Kidney capillary endothelial cell (primary cell): ENCODE results near the gene ACP5.

ENCODE experiments used
- DNase-seq: peaks from one replicate; pipeline ENCODE4 v3.0.0-alpha.2; 2018; ENCODE audit warnings: low spot score

The ACP5 gene

DNA sequence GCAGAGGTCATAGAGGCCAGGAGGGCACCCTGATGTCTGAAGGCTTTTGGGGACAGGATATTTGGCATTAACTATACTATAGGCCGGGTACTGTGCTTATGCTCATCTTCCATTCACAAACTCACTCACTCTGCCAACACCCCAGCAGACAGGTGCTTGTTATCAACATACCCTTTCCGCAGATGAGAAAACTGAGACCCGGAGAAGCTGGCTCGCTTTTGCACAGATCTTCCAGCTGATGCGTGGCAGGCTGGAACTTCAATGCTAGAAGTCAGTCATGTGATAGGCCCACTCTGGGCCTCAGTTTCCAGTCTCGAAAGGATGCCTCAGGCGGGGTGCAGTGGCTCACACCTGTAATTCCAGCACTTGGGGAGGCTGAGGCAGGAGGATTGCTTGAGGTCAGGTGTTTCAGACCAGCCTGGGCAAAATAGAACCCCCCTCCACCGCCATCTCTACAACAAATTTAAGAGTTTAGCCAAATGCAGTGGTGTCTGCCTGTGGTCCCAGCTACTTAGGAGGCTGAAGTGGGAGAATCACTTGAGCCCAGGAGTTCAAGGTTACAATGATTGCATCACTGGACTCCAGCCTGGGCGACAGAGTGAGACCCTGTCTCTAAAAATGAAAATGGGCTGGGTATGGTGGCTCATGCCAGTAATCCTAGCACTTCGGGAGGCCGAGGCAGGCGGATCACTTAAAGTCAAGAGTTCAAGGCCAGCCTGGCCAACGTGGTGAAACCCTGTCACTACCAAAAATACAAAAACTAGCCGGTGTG, 29.3 kb downstream of the ACP5 start:
- no peak for DNase-seq

DNA sequence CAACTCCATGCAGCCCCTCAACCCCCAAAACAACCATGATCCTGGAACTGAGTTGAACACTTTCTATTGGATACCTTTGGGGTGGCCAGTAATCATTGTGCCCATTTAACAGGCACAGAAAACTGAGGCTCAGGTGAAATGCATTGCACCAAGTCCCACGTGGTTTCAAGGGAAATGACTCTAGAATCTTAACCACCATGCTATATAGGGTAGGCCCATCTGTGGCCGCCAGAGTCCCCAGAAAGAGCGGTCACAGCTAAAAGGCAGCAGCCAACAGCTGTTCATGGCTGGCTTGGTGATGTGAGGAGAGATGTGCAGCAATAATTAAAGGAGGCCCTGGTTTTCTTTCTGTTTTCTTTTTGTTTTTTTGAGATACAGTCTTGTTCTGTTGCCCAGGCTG, 36.2 kb downstream of the ACP5 start:
- DNase-seq = no peak

DNA sequence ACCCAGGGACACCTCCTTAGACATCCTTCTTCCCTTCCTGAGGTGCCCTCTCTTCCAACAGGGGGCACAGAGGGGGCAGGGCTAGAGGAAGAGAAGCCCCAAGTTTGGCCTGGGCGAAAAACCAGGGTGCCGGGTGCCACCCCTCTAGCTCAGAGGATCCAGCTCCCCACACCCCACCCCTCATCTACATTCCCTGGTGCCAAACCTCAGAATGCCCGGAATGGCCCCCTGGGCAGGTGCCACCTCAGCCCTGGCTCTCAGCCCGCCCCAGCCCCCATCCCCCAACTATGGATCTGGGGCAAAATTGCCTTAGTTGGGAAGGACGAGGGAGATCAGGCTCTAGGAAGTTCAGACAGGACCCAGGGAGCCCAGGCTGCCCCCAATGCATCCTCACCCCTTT, 36.8 kb downstream of the ACP5 start:
- DNase-seq = no peak

DNA sequence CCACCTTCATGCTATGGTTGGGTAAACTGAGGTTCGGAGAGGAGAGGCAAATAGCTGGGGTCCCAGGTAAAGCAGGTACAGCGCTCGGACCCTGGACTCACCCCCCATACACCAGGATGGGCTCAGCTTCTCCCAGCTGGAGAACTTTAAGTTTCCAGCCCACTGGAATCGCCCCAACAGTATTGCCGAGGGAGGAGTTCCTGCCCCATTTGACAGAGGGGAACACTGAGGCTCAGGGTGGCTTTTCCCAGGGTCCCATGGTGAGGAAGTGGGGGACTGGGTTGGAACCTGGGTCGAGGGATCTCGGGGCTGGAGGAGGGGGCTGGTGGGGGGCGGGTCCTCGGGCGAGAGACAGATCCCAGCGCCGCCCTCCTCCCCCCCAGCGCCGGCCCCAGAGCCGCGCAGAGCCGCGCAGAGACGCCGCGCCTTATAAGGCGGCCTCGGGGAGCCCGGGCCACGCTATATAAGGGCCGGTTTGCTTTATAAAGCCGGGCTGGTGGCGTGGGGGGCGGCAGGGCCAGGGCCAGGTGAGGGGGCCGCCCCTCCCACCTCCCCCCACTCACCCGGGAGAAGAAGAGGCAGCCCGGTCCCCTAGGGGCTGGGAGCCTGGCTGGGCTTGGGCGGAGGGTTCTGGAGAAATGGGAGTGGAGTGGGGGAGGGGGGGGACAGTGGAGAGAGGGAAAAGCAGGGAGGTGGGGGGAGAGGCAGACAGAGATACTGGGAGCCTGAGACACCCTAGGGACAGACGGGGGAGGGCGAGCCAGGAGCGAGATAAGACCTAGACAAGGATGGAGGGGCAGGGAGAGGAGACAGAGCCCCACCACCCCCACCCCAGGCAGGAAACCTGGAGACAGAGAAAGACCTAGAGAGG, 37.7 kb downstream of the ACP5 start:
- DNase-seq = no peak

DNA sequence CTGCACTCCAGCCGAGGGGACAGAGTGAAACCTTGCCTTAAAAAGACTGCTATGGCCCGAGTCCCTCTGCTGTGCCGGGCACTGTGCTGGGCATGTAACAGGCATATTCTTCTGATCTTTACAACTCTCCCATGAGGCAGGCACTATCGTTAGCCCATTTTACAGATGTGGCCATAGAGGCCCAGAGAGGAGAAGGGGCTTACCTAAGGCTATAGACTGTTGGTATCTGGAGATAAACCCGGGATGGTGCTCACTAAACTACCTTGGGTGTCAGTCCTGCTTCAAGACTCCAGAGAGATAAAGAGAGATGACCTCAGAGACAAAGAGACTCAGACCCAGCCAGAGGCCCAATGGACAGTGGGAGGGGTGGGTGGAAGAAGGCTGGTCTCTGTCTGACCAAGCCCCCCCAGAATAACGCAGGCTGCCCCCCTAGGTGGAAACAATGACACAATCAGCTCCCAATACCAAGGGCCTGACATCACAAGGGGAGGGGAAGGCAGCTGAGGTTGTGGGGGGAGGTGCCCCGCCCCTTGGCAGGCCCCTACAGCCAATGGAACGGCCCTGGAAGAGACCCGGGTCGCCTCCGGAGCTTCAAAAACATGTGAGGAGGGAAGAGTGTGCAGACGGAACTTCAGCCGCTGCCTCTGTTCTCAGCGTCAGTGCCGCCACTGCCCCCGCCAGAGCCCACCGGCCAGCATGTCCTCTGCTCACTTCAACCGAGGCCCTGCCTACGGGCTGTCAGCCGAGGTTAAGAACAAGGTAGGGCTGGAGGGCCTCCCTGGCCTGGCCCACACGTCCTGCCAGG, 39.0 kb downstream of the ACP5 start, which contains the start of gene CNN1:
TSS of gene CNN1 (plus strand) at position 620 of the 805 bp plus-strand sequence. CDS start at position 697, 77 bp downstream.
- DNase-seq = no peak

DNA sequence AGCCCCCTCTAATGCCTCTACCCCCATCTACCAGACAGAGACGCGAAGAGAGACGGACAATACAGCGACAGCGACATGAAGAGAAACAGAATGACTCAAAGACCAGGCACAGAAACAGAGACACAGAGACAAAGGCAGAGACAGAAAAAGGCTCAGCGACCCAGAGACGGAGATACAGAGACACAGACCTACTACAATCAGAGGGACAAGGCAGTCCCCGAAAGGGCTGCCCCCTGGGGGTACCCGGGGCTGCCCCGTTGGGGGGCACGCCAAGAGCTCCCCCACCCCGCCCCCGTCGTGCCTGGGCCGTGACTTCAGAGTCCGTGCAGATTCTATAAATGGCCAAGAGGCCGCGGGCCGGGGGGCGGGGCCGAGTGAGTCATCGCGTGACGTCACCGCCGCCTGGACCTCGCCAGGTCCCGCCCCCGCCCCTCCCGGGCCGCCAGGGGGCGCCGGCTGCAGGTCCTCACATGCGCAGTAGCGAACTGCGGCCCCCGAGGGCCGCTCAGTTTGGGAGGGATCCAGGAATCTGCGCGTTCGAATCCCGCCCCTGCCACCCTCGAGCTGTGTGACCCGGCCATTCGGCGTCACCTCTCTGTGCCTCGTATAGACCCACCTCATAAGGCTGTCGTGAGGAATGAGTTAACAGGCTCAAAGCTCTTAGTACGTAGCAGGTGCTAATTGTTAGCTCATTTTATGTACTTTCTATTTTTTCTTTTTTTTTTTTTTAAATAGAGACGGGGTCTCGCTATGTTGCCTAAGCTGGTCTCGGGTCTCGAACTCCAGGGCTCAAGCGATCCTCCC, 41.5 kb downstream of the ACP5 start:
- DNase-seq = peak; percentile 88

DNA sequence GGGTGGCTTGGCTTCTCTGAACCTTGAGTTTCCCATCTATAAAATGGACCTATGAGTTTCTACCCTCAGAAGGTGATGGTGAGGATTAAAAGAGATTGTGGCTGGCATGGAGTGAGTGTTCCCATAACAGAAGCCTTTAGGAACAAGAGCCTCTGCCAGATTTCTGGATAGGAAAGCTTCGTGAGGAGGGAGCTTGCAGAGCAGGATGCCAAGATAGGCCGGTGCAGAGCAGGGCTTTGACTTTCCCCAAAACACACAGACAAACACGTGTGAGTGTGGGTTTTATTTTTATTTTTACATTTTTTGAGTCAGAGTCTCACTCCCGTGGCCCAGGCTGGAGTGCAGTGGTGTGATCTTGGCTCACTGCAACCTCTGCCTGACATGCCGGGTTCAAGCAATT, 42.5 kb downstream of the ACP5 start:
- DNase-seq = no peak

DNA sequence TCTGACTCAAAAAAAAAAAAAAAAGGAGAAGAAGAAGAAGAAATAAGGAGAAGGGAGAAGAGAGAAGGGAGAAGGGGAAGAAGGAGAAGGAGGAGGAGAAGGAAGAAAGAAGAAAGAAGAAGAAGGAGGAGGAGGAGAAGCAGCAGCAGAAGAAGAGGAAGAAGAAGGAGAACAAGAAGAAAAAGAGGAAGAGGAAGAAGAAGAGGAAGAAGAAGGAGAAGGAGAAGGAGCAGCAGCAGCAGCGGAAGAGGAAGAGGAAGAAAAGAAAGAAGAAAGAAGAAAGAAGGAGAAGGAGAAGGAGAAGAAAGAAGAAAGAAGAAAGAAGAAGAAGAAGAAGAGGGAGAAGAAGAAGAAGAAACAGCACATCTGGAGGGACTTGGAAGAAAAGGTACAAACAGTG, 42.9 kb downstream of the ACP5 start:
- DNase-seq = no peak

DNA sequence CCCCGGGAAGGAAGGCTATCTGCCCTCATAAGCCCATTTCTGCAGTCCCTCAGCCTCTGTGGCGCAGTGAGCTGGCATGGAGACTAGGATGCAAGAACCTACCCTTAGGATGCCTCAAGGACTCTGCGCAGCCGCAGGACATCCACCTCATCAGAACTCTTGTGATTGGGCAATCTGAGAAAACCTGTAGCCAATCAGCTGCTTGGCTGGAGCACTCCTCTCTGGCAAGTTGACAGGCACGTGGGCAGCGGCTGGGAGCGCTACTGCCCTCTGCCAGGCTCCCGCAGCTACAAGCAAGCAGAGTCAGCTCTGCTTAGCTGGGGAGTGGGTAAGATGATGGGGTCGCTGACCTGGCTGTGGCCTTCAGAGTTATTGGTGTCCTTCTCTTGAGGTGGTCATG, 47.0 kb downstream of the ACP5 start:
- peak; percentile 46 for DNase-seq

DNA sequence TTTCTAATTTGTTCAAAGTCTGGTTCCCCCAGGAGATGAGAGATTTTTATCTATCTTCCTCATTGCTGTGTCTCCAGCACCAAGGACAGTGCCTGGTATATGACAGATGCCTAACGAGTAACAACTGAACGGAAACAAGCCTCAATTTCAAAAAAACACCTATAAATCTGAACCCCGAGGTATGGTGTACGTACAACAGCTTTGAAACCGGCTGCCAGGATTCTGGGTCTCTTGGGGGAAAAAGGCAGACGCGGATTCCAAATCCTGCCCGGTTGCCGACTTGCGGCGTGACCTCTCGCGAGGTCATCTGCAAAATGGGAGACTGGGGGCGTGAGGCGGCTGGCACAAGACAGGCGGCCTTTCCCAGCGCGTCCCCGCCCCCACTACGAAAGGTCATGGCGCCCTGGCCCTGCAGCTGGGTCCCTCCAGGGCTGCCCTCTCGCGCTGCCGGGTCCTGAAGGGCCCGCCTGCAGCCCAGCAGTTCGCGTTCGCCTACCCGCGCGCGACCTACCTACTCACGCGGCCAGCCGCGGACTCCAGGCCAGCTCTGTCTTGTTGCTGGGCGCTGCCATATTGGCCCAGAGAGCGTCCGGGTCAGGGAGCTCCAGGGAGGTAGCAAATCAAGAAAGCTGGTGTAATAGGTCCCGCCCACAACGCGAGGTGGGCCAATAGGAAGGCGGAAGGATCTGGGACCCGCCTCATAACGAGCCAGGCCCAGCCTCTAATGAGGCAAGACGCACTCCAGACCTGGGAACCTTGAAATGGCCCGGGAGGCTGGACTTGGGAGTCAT, 48.7 kb downstream of the ACP5 start, which contains the start of gene ECSIT:
TSS of gene ECSIT (minus strand) at position 584 of the 791 bp plus-strand sequence. CDS start 9,964 bp downstream, outside the sequence.
- DNase-seq = peak; percentile 99
